H1 (cell line): ENCODE data around the gene GLS.

Experiments used
- ASH2L ChIP-seq: fragments of 200-600, 300-600 bp; sonication (generic); IDR thresholded peaks from one replicate; pipeline ENCODE4 v1.7.1; 2017; ENCODE audit warnings: low read length
- BACH1 ChIP-seq: IDR thresholded peaks from 2 replicates; pipeline ENCODE4 v1.6.1; 2012; ENCODE audit warnings: low read length, improper control_type of control experiment
- CEBPB ChIP-seq: IDR thresholded peaks from 2 replicates; pipeline ENCODE4 v1.6.1; 2012; ENCODE audit warnings: low read depth, low read length
- CHD7 ChIP-seq: fragments of 300-600 bp; sonication (generic); IDR thresholded peaks from 2 replicates; pipeline ENCODE4 v1.7.1; 2012; ENCODE audit warnings: low read length, moderate library complexity, mild to moderate bottlenecking, inconsistent platforms; ENCODE audit not compliant: insufficient replicate concordance
- CREB1 ChIP-seq: IDR thresholded peaks from 2 replicates; pipeline ENCODE4 v1.6.1; 2012; ENCODE audit warnings: inconsistent platforms
- CTCF ChIP-seq, 3 experiments: IDR thresholded peaks; 1 replicate in 2 of 3; 2 replicates in 1 of 3; pipeline versions ENCODE4 v1.5.1 to v1.6.1; 2011; ENCODE audit warnings: low read length in 3 of 3, mild to moderate bottlenecking in 3 of 3, inconsistent platforms in 2 of 3, low read depth in 1 of 3, moderate library complexity in 1 of 3; ENCODE audit not compliant: insufficient read depth in 1 of 3; ENCODE audit errors: control extremely low read depth in 1 of 3
- EP300 ChIP-seq, 2 experiments: IDR thresholded peaks; 1 replicate in 1 of 2; 2 replicates in 1 of 2; pipeline ENCODE4 v1.6.1; 2011 to 2012; ENCODE audit warnings: low read depth in 2 of 2, low read length in 2 of 2, mild to moderate bottlenecking in 2 of 2, borderline replicate concordance in 1 of 2, inconsistent platforms in 1 of 2, moderate library complexity in 1 of 2
- POLR2AphosphoS5 ChIP-seq: IDR thresholded peaks from 2 replicates; pipeline ENCODE4 v1.6.1; 2011; ENCODE audit warnings: low read depth, low read length
- RXRA ChIP-seq: IDR thresholded peaks from 2 replicates; pipeline ENCODE4 v1.6.1; 2011; ENCODE audit warnings: low read depth, mild to moderate bottlenecking, low read length, moderate library complexity; ENCODE audit not compliant: insufficient read depth
- SIX5 ChIP-seq: IDR thresholded peaks from 2 replicates; pipeline ENCODE4 v1.6.1; 2011; ENCODE audit warnings: mild to moderate bottlenecking, low read depth, low read length
- SP1 ChIP-seq: IDR thresholded peaks from 2 replicates; pipeline ENCODE4 v1.6.1; 2011; ENCODE audit warnings: low read depth, low read length
- TAF1 ChIP-seq: IDR thresholded peaks from 2 replicates; pipeline ENCODE4 v1.6.1; 2011; ENCODE audit warnings: mild to moderate bottlenecking, low read depth, low read length
- TF ChIP-seq, protein P1 (sequence below): IDR thresholded peaks from 2 replicates; pipeline ENCODE4 v1.6.1; 2012; ENCODE audit warnings: low read length, inconsistent platforms

DNA sequence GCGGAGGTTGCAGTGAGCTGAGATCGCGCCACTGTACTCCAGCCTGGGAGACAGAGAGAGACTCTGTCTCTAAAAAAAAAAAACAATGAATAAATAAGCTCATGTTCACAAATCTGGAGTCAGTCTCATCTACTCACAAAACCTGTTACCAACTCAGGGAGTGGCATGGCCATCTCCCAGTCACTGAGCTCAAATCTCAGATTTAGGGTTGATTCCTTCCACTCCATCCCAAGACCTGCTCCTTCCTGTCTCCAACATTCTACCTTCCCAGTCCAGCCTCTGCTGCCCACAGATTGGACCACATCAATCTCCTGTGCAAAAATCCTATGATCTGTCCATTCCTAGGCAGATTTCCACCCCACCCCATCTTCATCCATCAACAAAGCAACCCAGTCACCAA is 131.7 kb downstream of the GLS start:
- TF ChIP-seq POLR2AphosphoS5 (no peak), CTCF (IDR thresholded peaks at IDR 0.05; ENCODE audit: control extremely low read depth in 1 of 3, insufficient read depth in 1 of 3, low read depth in 1 of 3, low read length in 3 of 3) (no peak), CREB1 (no peak), EP300 (IDR thresholded peaks at IDR 0.05; ENCODE audit: borderline replicate concordance in 1 of 2, low read depth in 2 of 2, low read length in 2 of 2) (no peak), CEBPB (no peak), TAF1 (no peak), RXRA (no peak), SP1 (no peak), SIX5 (no peak), ASH2L (no peak), BACH1 (no peak), CHD7 (no peak)
- TF ChIP-seq, protein P1, sequence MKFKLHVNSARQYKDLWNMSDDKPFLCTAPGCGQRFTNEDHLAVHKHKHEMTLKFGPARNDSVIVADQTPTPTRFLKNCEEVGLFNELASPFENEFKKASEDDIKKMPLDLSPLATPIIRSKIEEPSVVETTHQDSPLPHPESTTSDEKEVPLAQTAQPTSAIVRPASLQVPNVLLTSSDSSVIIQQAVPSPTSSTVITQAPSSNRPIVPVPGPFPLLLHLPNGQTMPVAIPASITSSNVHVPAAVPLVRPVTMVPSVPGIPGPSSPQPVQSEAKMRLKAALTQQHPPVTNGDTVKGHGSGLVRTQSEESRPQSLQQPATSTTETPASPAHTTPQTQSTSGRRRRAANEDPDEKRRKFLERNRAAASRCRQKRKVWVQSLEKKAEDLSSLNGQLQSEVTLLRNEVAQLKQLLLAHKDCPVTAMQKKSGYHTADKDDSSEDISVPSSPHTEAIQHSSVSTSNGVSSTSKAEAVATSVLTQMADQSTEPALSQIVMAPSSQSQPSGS, result no peak
